A549 (cell line): Measurements from ENCODE around the gene EIF4E2. TPM values are rescaled to one million over a fixed set of nuclear protein-coding genes. Genes with fewer than 3 reads are reported as not detected.

Experiments used
- ATAC-seq, 2 experiments: fragments of 200-7000 bp in 1 of 2; fragments of >200 bp in 1 of 2; cut with Nextera tagmentation in 1 of 2; cut with Tn5 transposase in 1 of 2; 3 replicates each; pipeline versions ENCODE4 v1.8.0 to v1.9.1; 2018 to 2020; ENCODE audit warnings: mild to moderate bottlenecking in 1 of 2, moderate library complexity in 1 of 2
- CTCF ChIA-PET: fragments of 300-600 bp; sonication (Branson Sonifier 250); formaldehyde crosslinking; extraction: SDS; loops from one replicate; lab custom pipeline; 2021; ENCODE audit warnings: antibody characterized with exemption, inconsistent platforms; lab: Yijun Ruan, JAX
- POLR2A ChIA-PET: fragments of 350-600 bp; formaldehyde crosslinking; extraction: SDS; loops from one replicate; lab custom pipeline; 2021; ENCODE audit warnings: antibody characterized with exemption, inconsistent platforms; lab: Yijun Ruan, JAX
- DNase-seq, 2 experiments: peaks; one replicate each; pipeline versions ENCODE4 v3.0.0 to v3.0.0-alpha.2; 2011 to 2016; ENCODE audit warnings: low read depth in 1 of 2, low spot score in 1 of 2
- FAIRE-seq: peaks from 2 replicates; lab custom pipeline; 2011; peaks lifted over from hg19 to GRCh38; lab: Jason Lieb, UNC
- H3K27ac ChIP-seq, 2 experiments: fragments of >200 bp; sonication (Bioruptor Twin); formaldehyde crosslinking; 3 replicates each; pipeline ENCODE4 v1.5.1; 2016 to 2017
- H3K4me1 ChIP-seq: fragments of >200 bp; sonication (Bioruptor Twin); formaldehyde crosslinking; 3 replicates; pipeline ENCODE4 v1.6.1; 2016
- H3K4me2 ChIP-seq: fragments of >200 bp; sonication (Bioruptor Twin); formaldehyde crosslinking; 3 replicates; pipeline ENCODE4 v1.6.1; 2016
- H3K4me3 ChIP-seq: fragments of >200 bp; sonication (Bioruptor Twin); formaldehyde crosslinking; 3 replicates; pipeline ENCODE4 v1.5.1; 2016
- H3K9me3 ChIP-seq: fragments of >200 bp; sonication (Bioruptor Twin); formaldehyde crosslinking; 3 replicates; pipeline ENCODE4 v1.6.1; 2016
- BHLHE40 ChIP-seq: IDR thresholded peaks from 2 replicates; pipeline ENCODE4 v1.6.1; 2012; ENCODE audit warnings: low read depth, low read length, inconsistent platforms
- CBX8 ChIP-seq: fragments of 200-600 bp; sonication (generic); IDR thresholded peaks from 2 replicates; pipeline ENCODE4 v1.6.1; 2016
- EHMT2 ChIP-seq: fragments of 200-600 bp; sonication (generic); IDR thresholded peaks from 2 replicates; pipeline ENCODE4 v1.6.1; 2016; ENCODE audit warnings: antibody characterized with exemption, low read depth, mild to moderate bottlenecking, moderate library complexity
- EP300 ChIP-seq, 2 experiments: fragments of >200 bp; sonication (Bioruptor Twin); formaldehyde crosslinking; IDR thresholded peaks; 2 replicates in 1 of 2; 3 replicates in 1 of 2; pipeline ENCODE4 v1.6.1; 2016 to 2017
- FOSL2 ChIP-seq, 2 experiments: fragments of 450-650 bp in 1 of 2; fragments of >200 bp in 1 of 2; sonication (Bioruptor Twin) in 1 of 2; formaldehyde crosslinking; IDR thresholded peaks; 2 replicates each; pipeline versions ENCODE4 v1.5.0 to v1.6.1; 2016 to 2020; ENCODE audit warnings: mild to moderate bottlenecking in 1 of 2, moderate library complexity in 1 of 2
- GATA3 ChIP-seq: IDR thresholded peaks from 2 replicates; pipeline ENCODE4 v1.6.1; 2012; ENCODE audit warnings: borderline replicate concordance
- HOXB13 ChIP-seq: fragments of 250-450 bp; sonication (Bioruptor Pico); IDR thresholded peaks from 2 replicates; pipeline ENCODE4 v1.5.0; 2020; ENCODE audit warnings: low read depth, mild to moderate bottlenecking, moderate library complexity
- HOXB5 ChIP-seq: fragments of 250-450 bp; sonication (Bioruptor Pico); IDR thresholded peaks from 2 replicates; pipeline ENCODE4 v1.5.0; 2020; ENCODE audit warnings: mild to moderate bottlenecking, moderate library complexity
- JUNB ChIP-seq: fragments of >200 bp; sonication (Bioruptor Twin); formaldehyde crosslinking; IDR thresholded peaks from 2 replicates; pipeline ENCODE4 v1.6.1; 2016
- MYC ChIP-seq: IDR thresholded peaks from 2 replicates; pipeline ENCODE4 v1.6.1; 2012; ENCODE audit warnings: mild to moderate bottlenecking, inconsistent platforms, low read length, improper control_type of control experiment, borderline replicate concordance
- NPAS2 ChIP-seq: fragments of 250-450 bp; sonication (Bioruptor Pico); IDR thresholded peaks from 2 replicates; pipeline ENCODE4 v1.8.0; 2022; ENCODE audit warnings: mild to moderate bottlenecking, moderate library complexity, borderline replicate concordance
- NR3C1 ChIP-seq: fragments of >200 bp; sonication (Bioruptor Twin); formaldehyde crosslinking; IDR thresholded peaks from 3 replicates; pipeline ENCODE4 v1.6.1; 2017
- PBX3 ChIP-seq: IDR thresholded peaks from 2 replicates; pipeline ENCODE4 v1.6.1; 2012
- RFX5 ChIP-seq: fragments of 450-650 bp; IDR thresholded peaks from 2 replicates; pipeline ENCODE4 v1.7.1; 2014; ENCODE audit warnings: antibody characterized with exemption, mild to moderate bottlenecking, moderate library complexity
- SREBF2 ChIP-seq: fragments of 450-650 bp; IDR thresholded peaks from 2 replicates; pipeline ENCODE4 v1.6.1; 2014; ENCODE audit warnings: mild to moderate bottlenecking, moderate library complexity
- TFCP2L1 ChIP-seq: fragments of 250-450 bp; sonication (Bioruptor Pico); IDR thresholded peaks from 2 replicates; pipeline ENCODE4 v1.5.0; 2021; ENCODE audit warnings: mild to moderate bottlenecking
- WGBS: methylation state at CpG from one replicate; pipeline ENCODE4 v1.1.6; 2017; ENCODE audit errors: missing lambda C conversion rate; 5-methylcytosine and 5-hydroxymethylcytosine counted together
- polyA plus RNA-seq, 4 experiments: library from polyadenylated mRNA; depleted of rRNA in 3 of 4; stranded (reverse); fragments of >200 nt; fragmentation: RNase III in 1 of 4; extraction: RNeasy Plus Mini Kit Qiagen cat#74134 plus additional on column Dnase treatment in 1 of 4; gene quantifications; 2 replicates in 3 of 4; 3 replicates in 1 of 4; pipeline ENCODE4 v1.2.3, GENCODE V29; 2011 to 2017
- TF ChIP-seq, protein P1 (sequence below): fragments of >200 bp; sonication (Bioruptor Twin); formaldehyde crosslinking; IDR thresholded peaks from 3 replicates; pipeline ENCODE4 v1.5.1; 2016
- TF ChIP-seq, protein P2 (sequence below): fragments of 250-450 bp; sonication (Bioruptor Pico); IDR thresholded peaks from 2 replicates; pipeline ENCODE4 v1.5.0; 2020; ENCODE audit warnings: low read depth, mild to moderate bottlenecking, moderate library complexity
- TF ChIP-seq, protein P3 (sequence below): fragments of 250-450 bp; sonication (Bioruptor Pico); IDR thresholded peaks from 2 replicates; pipeline ENCODE4 v1.5.0; 2021; ENCODE audit warnings: mild to moderate bottlenecking, moderate library complexity, borderline replicate concordance
- TF ChIP-seq, protein P4 (sequence below): IDR thresholded peaks from 2 replicates; pipeline ENCODE4 v1.6.1; 2012; ENCODE audit warnings: low read depth, borderline replicate concordance

The EIF4E2 gene
- polyA plus RNA-seq, 2 of the 4 experiments (the other 2 are of a cell fraction) = 49.1 to 177 TPM

DNA sequence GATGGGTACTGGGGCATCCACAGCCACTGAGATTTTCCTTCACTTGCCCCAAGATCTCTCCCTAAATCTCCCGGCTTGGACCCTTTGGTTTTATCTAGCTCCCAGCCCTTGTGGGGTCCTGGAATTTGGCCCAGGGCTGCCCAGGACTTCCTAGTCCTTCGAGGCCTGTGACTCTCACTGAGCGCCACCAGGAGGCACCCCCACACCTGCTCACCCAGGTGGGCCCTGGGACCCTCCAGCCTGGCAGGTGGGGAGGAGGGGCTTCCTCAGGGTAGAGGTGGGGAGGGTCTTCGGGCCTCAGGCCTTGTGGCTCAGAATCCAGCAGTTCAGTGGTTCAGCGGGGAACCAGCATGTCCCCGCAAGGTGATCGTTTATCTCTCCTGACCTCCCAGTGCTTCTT, 42.2 kb upstream of the EIF4E2 start:
- Histone ChIP-seq H3K4me3 (no peak overlapping the region), H3K4me2 (no peak overlapping the region), H3K9me3 (no peaks in the 10 kb centered on the region), H3K4me1 (peaks cover 5% of the 10 kb centered on the region), H3K27ac (no peak overlapping the region)
- 74% methylated on average over 5 of the region's 7 CpGs for WGBS
- ATAC-seq (no peak), FAIRE-seq (no peak), DNase-seq (no peak)
- TF ChIP-seq HOXB13 (CRISPR knock-in tag) = no peak
- no peak for TF ChIP-seq EHMT2
- TF ChIP-seq JUNB = no peak
- TF ChIP-seq, protein P1, sequence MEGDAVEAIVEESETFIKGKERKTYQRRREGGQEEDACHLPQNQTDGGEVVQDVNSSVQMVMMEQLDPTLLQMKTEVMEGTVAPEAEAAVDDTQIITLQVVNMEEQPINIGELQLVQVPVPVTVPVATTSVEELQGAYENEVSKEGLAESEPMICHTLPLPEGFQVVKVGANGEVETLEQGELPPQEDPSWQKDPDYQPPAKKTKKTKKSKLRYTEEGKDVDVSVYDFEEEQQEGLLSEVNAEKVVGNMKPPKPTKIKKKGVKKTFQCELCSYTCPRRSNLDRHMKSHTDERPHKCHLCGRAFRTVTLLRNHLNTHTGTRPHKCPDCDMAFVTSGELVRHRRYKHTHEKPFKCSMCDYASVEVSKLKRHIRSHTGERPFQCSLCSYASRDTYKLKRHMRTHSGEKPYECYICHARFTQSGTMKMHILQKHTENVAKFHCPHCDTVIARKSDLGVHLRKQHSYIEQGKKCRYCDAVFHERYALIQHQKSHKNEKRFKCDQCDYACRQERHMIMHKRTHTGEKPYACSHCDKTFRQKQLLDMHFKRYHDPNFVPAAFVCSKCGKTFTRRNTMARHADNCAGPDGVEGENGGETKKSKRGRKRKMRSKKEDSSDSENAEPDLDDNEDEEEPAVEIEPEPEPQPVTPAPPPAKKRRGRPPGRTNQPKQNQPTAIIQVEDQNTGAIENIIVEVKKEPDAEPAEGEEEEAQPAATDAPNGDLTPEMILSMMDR = no peak
- TF ChIP-seq MYC = no peak
- no peak for TF ChIP-seq RFX5
- TF ChIP-seq NR3C1 = no peak
- TF ChIP-seq, protein P2, sequence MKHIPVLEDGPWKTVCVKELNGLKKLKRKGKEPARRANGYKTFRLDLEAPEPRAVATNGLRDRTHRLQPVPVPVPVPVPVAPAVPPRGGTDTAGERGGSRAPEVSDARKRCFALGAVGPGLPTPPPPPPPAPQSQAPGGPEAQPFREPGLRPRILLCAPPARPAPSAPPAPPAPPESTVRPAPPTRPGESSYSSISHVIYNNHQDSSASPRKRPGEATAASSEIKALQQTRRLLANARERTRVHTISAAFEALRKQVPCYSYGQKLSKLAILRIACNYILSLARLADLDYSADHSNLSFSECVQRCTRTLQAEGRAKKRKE (CRISPR knock-in tag) = no peak
- TF ChIP-seq NPAS2 (CRISPR knock-in tag) = no peak
- no peak for TF ChIP-seq SREBF2
- no peak for TF ChIP-seq HOXB5
- TF ChIP-seq, protein P3, sequence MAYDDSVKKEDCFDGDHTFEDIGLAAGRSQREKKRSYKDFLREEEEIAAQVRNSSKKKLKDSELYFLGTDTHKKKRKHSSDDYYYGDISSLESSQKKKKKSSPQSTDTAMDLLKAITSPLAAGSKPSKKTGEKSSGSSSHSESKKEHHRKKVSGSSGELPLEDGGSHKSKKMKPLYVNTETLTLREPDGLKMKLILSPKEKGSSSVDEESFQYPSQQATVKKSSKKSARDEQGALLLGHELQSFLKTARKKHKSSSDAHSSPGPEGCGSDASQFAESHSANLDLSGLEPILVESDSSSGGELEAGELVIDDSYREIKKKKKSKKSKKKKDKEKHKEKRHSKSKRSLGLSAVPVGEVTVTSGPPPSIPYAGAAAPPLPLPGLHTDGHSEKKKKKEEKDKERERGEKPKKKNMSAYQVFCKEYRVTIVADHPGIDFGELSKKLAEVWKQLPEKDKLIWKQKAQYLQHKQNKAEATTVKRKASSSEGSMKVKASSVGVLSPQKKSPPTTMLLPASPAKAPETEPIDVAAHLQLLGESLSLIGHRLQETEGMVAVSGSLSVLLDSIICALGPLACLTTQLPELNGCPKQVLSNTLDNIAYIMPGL (CRISPR knock-in tag) = no peak
- TF ChIP-seq PBX3 = no peak
- TF ChIP-seq CBX8 = no peak
- TF ChIP-seq BHLHE40 = no peak
- TF ChIP-seq, protein P4, sequence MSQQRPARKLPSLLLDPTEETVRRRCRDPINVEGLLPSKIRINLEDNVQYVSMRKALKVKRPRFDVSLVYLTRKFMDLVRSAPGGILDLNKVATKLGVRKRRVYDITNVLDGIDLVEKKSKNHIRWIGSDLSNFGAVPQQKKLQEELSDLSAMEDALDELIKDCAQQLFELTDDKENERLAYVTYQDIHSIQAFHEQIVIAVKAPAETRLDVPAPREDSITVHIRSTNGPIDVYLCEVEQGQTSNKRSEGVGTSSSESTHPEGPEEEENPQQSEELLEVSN = no peak
- TF ChIP-seq FOSL2 (IDR thresholded peaks at IDR 0.05) = no peak
- no peak for TF ChIP-seq FOSL2 (CRISPR knock-in tag; IDR thresholded peaks at IDR 0.05)
- TF ChIP-seq TFCP2L1 (CRISPR knock-in tag) = no peak
- ChIA-PET POLR2A (no interaction called here), CTCF (interaction anchor here (1.4 to 7.9 kb wide), 3 partner anchors 10 to 64 kb away, joined by 5 to 77 read pairs (median 6); partner anchors contain the start of gene PRSS56)

GRCh38 chr2:232511336-232511890, 39.1 kb upstream of the EIF4E2 start:
- ChIA-PET CTCF (interaction anchor here (7.9 kb wide), 1 partner anchor 11 kb away, joined by 77 read pairs; the partner anchor contains the start of gene PRSS56), POLR2A (no interaction called here)
- H3K9me3 ChIP-seq = no peaks in the 10 kb centered on the region
- H3K4me3 ChIP-seq = no peak overlapping the region
- 53% methylated on average over 6 of the region's 11 CpGs for WGBS
- no peak overlapping the region for H3K4me2 ChIP-seq
- ATAC-seq (no peak), DNase-seq (no peak), FAIRE-seq (no peak)
- peaks cover 1% of the 10 kb centered on the region; the same call in 2 of the 3 replicates for H3K4me1 ChIP-seq
- no peak overlapping the region for H3K27ac ChIP-seq
- TF ChIP-seq FOSL2 (IDR thresholded peaks at IDR 0.05) (no peak), FOSL2 (CRISPR knock-in tag; IDR thresholded peaks at IDR 0.05) (no peak), GATA3 (no peak), EP300 (IDR thresholded peaks at IDR 0.05) (no peak)
- TF ChIP-seq, protein P1 = no peak
- TF ChIP-seq, protein P4 = no peak
